Measurements from ENCODE around the gene NPIPA2. TPM values are rescaled to one million over a fixed set of nuclear protein-coding genes. Genes with fewer than 3 reads are reported as not detected.

NPIPA2 gene
- polyA plus RNA-seq, 10 donors, result 0.48 to 6.4 (median 2.3) TPM; not detected in 7

Other genes starting within 250 kb of the NPIPA2 start
- gene PARN, start 112.3 kb upstream of the NPIPA2 start, polyA plus RNA-seq (ENCODE audit: insufficient read length in 10 of 10), result 10 to 100 TPM; 12.8 to 20.0 (median 17.4) TPM
- gene BFAR, start 109.6 kb upstream of the NPIPA2 start, polyA plus RNA-seq (ENCODE audit: insufficient read length in 10 of 10), result 10 to 100 TPM; 45.0 to 58.8 (median 49.8) TPM
- under 1 TPM; 0.27 to 0.71 (median 0.43) TPM for gene PLA2G10, start 48.2 kb upstream of the NPIPA2 start, polyA plus RNA-seq (ENCODE audit: insufficient read length in 10 of 10)
- gene NPIPA3, start 39.1 kb upstream of the NPIPA2 start, polyA plus RNA-seq (ENCODE audit: insufficient read length in 10 of 10), result 10 to 100 TPM in 2 of 10 donors, 1 to 10 TPM in 8; 2.2 to 16.8 (median 6.2) TPM
- 10 to 100 TPM; 52.2 to 66.1 (median 57.8) TPM for gene NOMO1, start 91.2 kb downstream of the NPIPA2 start, polyA plus RNA-seq (ENCODE audit: insufficient read length in 10 of 10)
- gene NPIPA1, start 194.9 kb downstream of the NPIPA2 start, polyA plus RNA-seq (ENCODE audit: insufficient read length in 10 of 10), result 100 to 1,000 TPM in 5 of 10 donors, 10 to 100 TPM in 5; 54.1 to 200 (median 96.0) TPM
- gene PDXDC1, start 232.5 kb downstream of the NPIPA2 start, polyA plus RNA-seq (ENCODE audit: insufficient read length in 10 of 10), result 10 to 100 TPM; 29.5 to 54.1 (median 47.0) TPM